Hepatocyte (in vitro differentiated cells): Measurements from ENCODE around the gene CERS1. TPM values are rescaled to one million over a fixed set of nuclear protein-coding genes. Genes with fewer than 3 reads are reported as not detected.

Experiments used
- DNase-seq: peaks from one replicate; pipeline ENCODE4 v3.0.0-alpha.2; 2016; ENCODE audit warnings: low spot score
- H2AFZ ChIP-seq: fragments of 200-600 bp; sonication (generic); 2 replicates; pipeline ENCODE4 v1.6.0; 2016; ENCODE audit warnings: antibody characterized with exemption, mild to moderate bottlenecking
- H3K27ac ChIP-seq: fragments of 200-600 bp; sonication (generic); 2 replicates; pipeline ENCODE4 v1.5.1; 2016; ENCODE audit warnings: mild to moderate bottlenecking
- H3K27me3 ChIP-seq: fragments of 200-600 bp; sonication (generic); 2 replicates; pipeline ENCODE4 v1.6.1; 2016
- H3K36me3 ChIP-seq: fragments of 200-600 bp; sonication (generic); replicated peaks from 2 replicates; pipeline ENCODE4 v1.5.1; 2016; ENCODE audit warnings: low read depth; ENCODE audit not compliant: insufficient read depth
- H3K4me1 ChIP-seq: fragments of 200-600 bp; sonication (generic); 2 replicates; pipeline ENCODE4 v1.5.1; 2016; ENCODE audit warnings: mild to moderate bottlenecking, moderate library complexity; ENCODE audit not compliant: insufficient read depth
- H3K4me2 ChIP-seq: fragments of 200-600 bp; sonication (generic); 2 replicates; pipeline ENCODE4 v1.6.0; 2016
- H3K4me3 ChIP-seq: fragments of 200-600 bp; sonication (generic); 2 replicates; pipeline ENCODE4 v1.5.1; 2016; ENCODE audit warnings: mild to moderate bottlenecking
- H3K79me2 ChIP-seq: fragments of 200-600 bp; sonication (generic); 2 replicates; pipeline ENCODE4 v1.6.0; 2017; ENCODE audit warnings: mild to moderate bottlenecking
- H3K9me2 ChIP-seq: fragments of 200-600 bp; sonication (generic); replicated peaks from 2 replicates; pipeline ENCODE4 v1.6.0; 2017; ENCODE audit warnings: mild to moderate bottlenecking; ENCODE audit not compliant: insufficient read depth
- H3K9me3 ChIP-seq: fragments of 200-600 bp; sonication (generic); 2 replicates; pipeline ENCODE4 v1.5.1; 2016; ENCODE audit warnings: low read depth, mild to moderate bottlenecking
- H4K20me1 ChIP-seq: fragments of 200-600 bp; sonication (generic); 2 replicates; pipeline ENCODE4 v1.6.0; 2016; ENCODE audit warnings: mild to moderate bottlenecking; ENCODE audit not compliant: insufficient read depth, poor library complexity, severe bottlenecking
- CTCF ChIP-seq: fragments of 200-600 bp; sonication (generic); IDR thresholded peaks from 2 replicates; pipeline ENCODE4 v1.5.1; 2016; ENCODE audit warnings: antibody characterized with exemption, mild to moderate bottlenecking; ENCODE audit not compliant: poor library complexity
- EZH2 ChIP-seq: fragments of 200-600 bp; sonication (generic); IDR thresholded peaks from 2 replicates; pipeline ENCODE4 v1.6.1; 2016; ENCODE audit warnings: antibody characterized with exemption, mild to moderate bottlenecking, borderline replicate concordance
- EZH2phosphoT487 ChIP-seq: fragments of 200-600 bp; sonication (generic); IDR thresholded peaks from one replicate; pipeline ENCODE4 v1.6.1; 2018; ENCODE audit warnings: antibody characterized with exemption, mild to moderate bottlenecking, low read depth, moderate library complexity; ENCODE audit not compliant: unreplicated experiment, severe bottlenecking
- WGBS: methylation state at CpG from one replicate; pipeline ENCODE4 v1.1.6; 2016; ENCODE audit warnings: low lambda C conversion rate; ENCODE audit errors: missing lambda C conversion rate; 5-methylcytosine and 5-hydroxymethylcytosine counted together
- polyA plus RNA-seq: library from polyadenylated mRNA; unstranded; fragments of >200 nt; fragmentation: Nextera tagmentation; extraction: Ambion mirVana; gene quantifications from 2 replicates; pipeline ENCODE4 v1.2.1, GENCODE V29; 2016
- total RNA-seq: library from RNA; depleted of rRNA; stranded (reverse); fragments of >200 nt; gene quantifications from 2 replicates; pipeline ENCODE4 v1.2.3, GENCODE V29; 2014

CERS1 gene
- total and polyA plus RNA-seq, 2 experiments from 2014 or later, result 5.3 to 5.7 TPM

GRCh38 chr19:18881491-18881890 lies 14.5 kb downstream of the CERS1 start:
- no peaks in the 10 kb centered on the region for H3K27me3 ChIP-seq
- H3K79me2 ChIP-seq, result no peaks in the 10 kb centered on the region
- WGBS, result 93% methylated on average over 7 of the region's 7 CpGs
- no peaks in the 10 kb centered on the region for H3K9me2 ChIP-seq
- H3K4me2 ChIP-seq, result no peak overlapping the region
- no peak for DNase-seq
- no peaks in the 10 kb centered on the region for H3K9me3 ChIP-seq
- TF ChIP-seq EZH2phosphoT487, result no peak
- TF ChIP-seq EZH2, result no peak
- no peak for TF ChIP-seq CTCF
- no peak overlapping the region for H3K27ac ChIP-seq
- no peaks in the 10 kb centered on the region for H3K4me1 ChIP-seq
- H3K36me3 ChIP-seq, result no peaks in the 10 kb centered on the region
- no peak overlapping the region for H3K4me3 ChIP-seq
- H2AFZ ChIP-seq, result no peak overlapping the region
- H4K20me1 ChIP-seq, result no peaks in the 10 kb centered on the region

- H2AFZ ChIP-seq, result no peak overlapping the region
- no peak overlapping the region for H3K4me2 ChIP-seq
- H3K27ac ChIP-seq, result no peak overlapping the region
- H3K9me2 ChIP-seq, result no peaks in the 10 kb centered on the region
- H3K36me3 ChIP-seq, result no peaks in the 10 kb centered on the region
- 100% methylated on average over 5 of the region's 13 CpGs for WGBS
- H4K20me1 ChIP-seq, result no peaks in the 10 kb centered on the region
- TF ChIP-seq CTCF (no peak), EZH2 (no peak), EZH2phosphoT487 (no peak)
- H3K4me3 ChIP-seq, result no peak overlapping the region
- DNase-seq, result no peak
- H3K4me1 ChIP-seq, result no peaks in the 10 kb centered on the region
- H3K79me2 ChIP-seq, result no peaks in the 10 kb centered on the region
- no peaks in the 10 kb centered on the region for H3K9me3 ChIP-seq
- no peaks in the 10 kb centered on the region for H3K27me3 ChIP-seq
Measured at GRCh38 chr19:18879579-18880373, 16.2 kb downstream of the CERS1 start.

GRCh38 chr19:18878858-18879578 lies 16.9 kb downstream of the CERS1 start:
- no peaks in the 10 kb centered on the region for H3K36me3 ChIP-seq
- H3K79me2 ChIP-seq, result no peaks in the 10 kb centered on the region
- H3K9me2 ChIP-seq, result no peaks in the 10 kb centered on the region
- whole genome bisulfite sequencing, result 92% methylated on average over 30 of the region's 34 CpGs
- no peak overlapping the region for H3K4me2 ChIP-seq
- H3K27me3 ChIP-seq, result no peaks in the 10 kb centered on the region
- no peaks in the 10 kb centered on the region for H4K20me1 ChIP-seq
- TF ChIP-seq EZH2 (no peak), CTCF (no peak), EZH2phosphoT487 (no peak)
- H3K4me3 ChIP-seq, result no peak overlapping the region
- no peak overlapping the region for H2AFZ ChIP-seq
- DNase-seq, result no peak
- no peaks in the 10 kb centered on the region for H3K9me3 ChIP-seq
- H3K27ac ChIP-seq, result no peak overlapping the region
- H3K4me1 ChIP-seq, result no peaks in the 10 kb centered on the region
